Karpas-422 (cell line): ENCODE data around the gene BCL11B. TPM values are rescaled to one million over a fixed set of nuclear protein-coding genes. Genes with fewer than 3 reads are reported as not detected.

Experiments
- DNase-seq: peaks from one replicate; pipeline ENCODE4 v3.0.0-alpha.2; 2015
- H2AFZ ChIP-seq: fragments of 200-600 bp; sonication (generic); 2 replicates; pipeline ENCODE4 v1.6.1; 2014; ENCODE audit warnings: antibody characterized with exemption, low read length, mixed read lengths
- H3K27ac ChIP-seq: fragments of 200-600 bp; sonication (generic); 2 replicates; pipeline ENCODE4 v1.5.1; 2014; ENCODE audit warnings: mild to moderate bottlenecking, low read length, moderate library complexity
- H3K27me3 ChIP-seq: fragments of 200-600 bp; sonication (generic); 2 replicates; pipeline ENCODE4 v1.6.1; 2014; ENCODE audit warnings: low read length, mixed read lengths
- H3K36me3 ChIP-seq: fragments of 200-600 bp; sonication (generic); 2 replicates; pipeline ENCODE4 v1.6.1; 2014; ENCODE audit warnings: low read length, mixed read lengths; ENCODE audit not compliant: insufficient read depth
- H3K4me1 ChIP-seq: fragments of 200-600 bp; sonication (generic); 2 replicates; pipeline ENCODE4 v1.6.1; 2014; ENCODE audit warnings: mild to moderate bottlenecking, low read length, mixed read lengths
- H3K4me2 ChIP-seq: fragments of 200-600 bp; sonication (generic); 2 replicates; pipeline ENCODE4 v1.6.1; 2014; ENCODE audit warnings: low read length, low read depth, mild to moderate bottlenecking; ENCODE audit not compliant: poor library complexity, severe bottlenecking
- H3K4me3 ChIP-seq: fragments of 200-600 bp; sonication (generic); 2 replicates; pipeline ENCODE4 v1.5.1; 2014; ENCODE audit warnings: mild to moderate bottlenecking, antibody characterized with exemption, low read length, mixed read lengths
- H3K79me2 ChIP-seq: fragments of 200-600 bp; sonication (generic); 2 replicates; pipeline ENCODE4 v1.6.1; 2014; ENCODE audit warnings: mild to moderate bottlenecking, low read length, mixed read lengths
- H3K9ac ChIP-seq: fragments of 200-600 bp; sonication (generic); 2 replicates; pipeline ENCODE4 v1.6.0; 2014; ENCODE audit warnings: low read length
- H3K9me2 ChIP-seq: fragments of 200-600 bp; sonication (generic), shearing (Covaris generic); replicated peaks from 2 replicates; pipeline ENCODE4 v1.6.0; 2014; ENCODE audit warnings: mild to moderate bottlenecking, low read length, moderate library complexity; ENCODE audit not compliant: insufficient read depth
- H3K9me3 ChIP-seq: fragments of 300-700, 200-600 bp; sonication (generic); 2 replicates; pipeline ENCODE4 v1.6.1; 2014; ENCODE audit warnings: low read length, mixed read lengths
- H4K20me1 ChIP-seq: fragments of 200-600 bp; sonication (generic); 2 replicates; pipeline ENCODE4 v1.6.1; 2014; ENCODE audit warnings: mild to moderate bottlenecking, antibody characterized with exemption, low read length, low read depth; ENCODE audit not compliant: insufficient read depth
- total RNA-seq: library from RNA; depleted of rRNA; stranded (reverse); fragments of >200 nt; shearing (Covaris generic); gene quantifications from 2 replicates; pipeline ENCODE4 v1.2.3, GENCODE V29; 2014; ENCODE audit warnings: low replicate concordance

The BCL11B gene
- total RNA-seq, 1 experiment from 2014 or later = not detected

DNA sequence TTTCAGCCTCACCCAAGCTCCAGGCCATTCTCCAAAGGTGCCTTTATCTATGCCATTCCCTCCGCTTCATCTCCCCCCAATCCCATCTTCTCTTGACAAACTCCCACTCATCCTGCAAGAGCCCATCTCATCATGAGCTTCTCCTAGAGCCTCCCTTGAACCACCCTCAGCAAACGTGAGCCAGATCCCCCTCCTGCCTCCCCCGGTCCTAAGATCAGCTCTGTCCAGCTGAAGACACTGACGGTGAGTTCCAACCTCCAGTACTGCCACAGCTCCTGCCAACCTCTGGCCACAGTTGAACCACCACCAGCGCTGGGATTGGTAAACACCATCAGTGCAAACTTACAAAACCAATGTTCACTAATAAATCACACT lies 124.6 kb downstream of the BCL11B start:
- no peak overlapping the region for H3K27ac ChIP-seq
- no peaks in the 10 kb centered on the region for H3K79me2 ChIP-seq
- H3K4me3 ChIP-seq = no peak overlapping the region
- no peaks in the 10 kb centered on the region for H3K9me3 ChIP-seq
- H3K4me2 ChIP-seq = no peak overlapping the region
- H3K27me3 ChIP-seq = no peaks in the 10 kb centered on the region
- H3K36me3 ChIP-seq = no peaks in the 10 kb centered on the region
- no peaks in the 10 kb centered on the region for H3K9me2 ChIP-seq
- no peaks in the 10 kb centered on the region for H4K20me1 ChIP-seq
- no peak overlapping the region for H3K9ac ChIP-seq
- DNase-seq = no peak
- no peak overlapping the region for H2AFZ ChIP-seq
- no peaks in the 10 kb centered on the region for H3K4me1 ChIP-seq

DNA sequence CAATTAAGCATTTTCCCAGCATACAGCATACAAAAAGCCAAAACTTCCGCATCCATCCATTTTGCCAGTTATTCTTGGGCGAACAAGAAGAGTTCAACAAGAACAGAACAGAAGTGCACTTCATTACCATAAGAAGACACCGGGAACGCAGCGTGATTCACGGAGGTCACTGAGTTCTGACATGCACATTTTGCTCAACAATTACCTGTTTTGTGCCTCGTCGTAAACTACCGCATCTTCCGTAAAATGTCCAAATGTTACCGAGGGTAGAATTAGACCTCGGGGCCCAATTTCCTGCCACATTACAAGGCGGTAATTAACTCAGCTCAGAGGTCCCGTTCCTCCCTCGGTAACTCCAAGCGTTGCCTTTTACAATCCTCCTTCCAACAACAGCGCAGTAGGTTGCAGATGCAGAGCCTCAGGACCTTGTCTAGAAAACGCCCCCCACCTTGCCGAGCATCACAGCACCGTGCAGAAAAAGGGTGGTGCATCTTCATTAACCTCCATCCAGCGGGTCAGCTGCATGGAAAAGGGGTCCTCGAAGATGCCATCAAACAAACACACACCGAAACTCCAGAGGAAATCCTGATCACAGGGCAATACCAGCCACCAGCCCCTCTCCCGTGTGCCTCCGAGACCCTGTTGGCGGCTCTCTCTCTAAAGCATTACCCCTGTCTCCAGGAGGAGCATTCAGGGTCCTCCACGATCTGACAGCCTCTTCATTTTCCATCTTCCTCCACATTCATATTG lies 125.2 kb downstream of the BCL11B start:
- Histone ChIP-seq H3K27me3 (no peaks in the 10 kb centered on the region), H3K9ac (no peak overlapping the region), H3K9me2 (no peaks in the 10 kb centered on the region), H3K79me2 (no peaks in the 10 kb centered on the region), H3K4me1 (no peaks in the 10 kb centered on the region), H3K36me3 (no peaks in the 10 kb centered on the region), H2AFZ (no peak overlapping the region), H4K20me1 (no peaks in the 10 kb centered on the region), H3K4me3 (no peak overlapping the region), H3K4me2 (no peak overlapping the region), H3K9me3 (no peaks in the 10 kb centered on the region), H3K27ac (no peak overlapping the region)
- no peak for DNase-seq

DNA sequence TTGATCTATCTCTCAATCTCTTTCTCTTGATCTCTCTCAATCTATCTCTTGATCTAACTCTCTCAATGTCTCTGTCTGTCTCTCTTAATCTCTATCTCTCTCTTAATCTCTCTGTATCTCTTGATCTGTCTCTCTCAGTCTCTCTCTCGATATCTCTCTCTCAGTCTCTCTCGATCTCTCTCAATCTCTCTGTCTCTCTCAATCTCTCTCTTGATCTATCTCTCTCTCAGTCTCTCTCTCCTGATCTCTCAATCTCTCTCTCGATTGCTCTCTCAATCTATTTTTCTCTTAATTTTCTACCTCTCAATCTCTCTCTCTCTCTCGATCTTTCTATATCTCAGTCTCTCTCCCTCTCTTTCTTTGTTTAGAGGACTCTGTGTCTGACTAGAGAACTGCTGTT lies 126.7 kb downstream of the BCL11B start:
- Histone ChIP-seq H3K27me3 (no peaks in the 10 kb centered on the region), H3K4me2 (no peak overlapping the region), H3K27ac (no peak overlapping the region), H3K36me3 (no peaks in the 10 kb centered on the region), H4K20me1 (no peaks in the 10 kb centered on the region), H3K79me2 (no peaks in the 10 kb centered on the region), H3K4me1 (no peaks in the 10 kb centered on the region), H3K9me3 (no peaks in the 10 kb centered on the region), H3K9ac (no peak overlapping the region), H3K4me3 (no peak overlapping the region), H2AFZ (no peak overlapping the region), H3K9me2 (no peaks in the 10 kb centered on the region)
- no peak for DNase-seq

DNA sequence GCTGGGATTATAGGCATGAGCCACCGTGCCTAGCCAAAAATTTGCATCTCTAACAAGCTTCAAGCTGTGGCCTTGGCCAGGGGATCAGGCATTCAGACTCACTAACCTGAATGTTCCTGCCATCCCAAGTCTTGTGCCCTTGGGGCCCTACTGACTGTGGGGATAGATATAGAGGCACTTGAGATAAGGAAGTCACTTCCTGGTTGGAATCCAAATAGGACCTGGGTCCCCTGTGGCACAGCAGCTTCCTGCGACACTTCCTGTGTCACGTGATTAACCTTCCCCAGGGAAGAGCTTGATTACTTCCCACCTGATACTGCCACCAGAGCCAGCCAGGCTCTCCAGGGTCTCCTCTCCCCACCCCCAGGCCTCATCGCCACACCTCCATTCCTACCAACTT lies 128.2 kb downstream of the BCL11B start:
- no peak overlapping the region for H3K27ac ChIP-seq
- H3K79me2 ChIP-seq = no peaks in the 10 kb centered on the region
- H3K9me3 ChIP-seq = no peaks in the 10 kb centered on the region
- no peaks in the 10 kb centered on the region for H3K27me3 ChIP-seq
- H3K36me3 ChIP-seq = no peaks in the 10 kb centered on the region
- no peaks in the 10 kb centered on the region for H3K9me2 ChIP-seq
- no peak overlapping the region for H3K9ac ChIP-seq
- no peak overlapping the region for H3K4me3 ChIP-seq
- H3K4me1 ChIP-seq = no peaks in the 10 kb centered on the region
- H4K20me1 ChIP-seq = no peaks in the 10 kb centered on the region
- H2AFZ ChIP-seq = no peak overlapping the region
- H3K4me2 ChIP-seq = no peak overlapping the region
- DNase-seq = no peak

DNA sequence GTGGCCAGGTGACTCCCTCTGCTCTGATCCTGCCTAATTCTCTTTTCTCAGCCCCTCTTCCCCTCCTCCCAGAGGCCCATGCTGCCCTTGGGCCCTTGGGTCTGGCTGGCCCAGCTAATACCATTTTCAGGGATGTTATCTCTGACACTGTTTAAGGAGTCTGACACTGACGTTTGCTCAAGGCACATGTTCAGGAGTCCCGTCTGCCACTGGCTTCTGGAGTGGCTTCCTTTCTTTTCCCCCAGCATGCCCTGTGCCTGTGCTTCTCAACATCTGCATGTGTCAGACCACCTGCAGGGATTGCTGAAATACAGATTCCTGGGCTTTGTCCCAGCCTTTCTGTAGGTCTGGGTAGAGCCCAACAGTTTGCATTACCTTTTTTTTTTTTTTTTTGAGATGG lies 128.9 kb downstream of the BCL11B start:
- H2AFZ ChIP-seq = no peak overlapping the region
- no peak overlapping the region for H3K4me2 ChIP-seq
- no peaks in the 10 kb centered on the region for H3K9me3 ChIP-seq
- no peaks in the 10 kb centered on the region for H4K20me1 ChIP-seq
- no peaks in the 10 kb centered on the region for H3K36me3 ChIP-seq
- H3K4me1 ChIP-seq = no peaks in the 10 kb centered on the region
- DNase-seq = no peak
- H3K4me3 ChIP-seq = no peak overlapping the region
- no peak overlapping the region for H3K9ac ChIP-seq
- no peaks in the 10 kb centered on the region for H3K79me2 ChIP-seq
- H3K9me2 ChIP-seq = no peaks in the 10 kb centered on the region
- no peaks in the 10 kb centered on the region for H3K27me3 ChIP-seq
- no peak overlapping the region for H3K27ac ChIP-seq

DNA sequence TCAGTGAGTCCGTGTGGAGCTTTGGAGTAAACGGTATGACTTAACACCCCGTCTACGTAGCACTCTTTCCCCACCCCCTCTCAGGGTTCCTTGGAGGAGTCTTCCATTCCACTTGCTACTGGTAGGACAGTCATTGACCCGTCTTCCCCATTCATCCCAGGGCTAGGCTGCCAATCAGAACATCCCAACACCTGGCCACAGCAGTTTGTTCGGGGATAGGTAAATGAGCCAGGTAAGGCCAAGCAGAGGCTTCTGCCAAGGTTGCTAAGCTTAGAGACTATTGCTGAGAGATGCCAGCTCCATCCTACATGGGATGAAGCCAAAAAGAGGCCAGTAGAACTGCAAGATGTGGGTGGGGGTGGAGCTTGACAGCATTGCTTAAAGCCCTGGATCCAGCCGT lies 130.8 kb downstream of the BCL11B start:
- H3K9me3 ChIP-seq = no peaks in the 10 kb centered on the region
- DNase-seq = no peak
- H3K27me3 ChIP-seq = no peaks in the 10 kb centered on the region

DNA sequence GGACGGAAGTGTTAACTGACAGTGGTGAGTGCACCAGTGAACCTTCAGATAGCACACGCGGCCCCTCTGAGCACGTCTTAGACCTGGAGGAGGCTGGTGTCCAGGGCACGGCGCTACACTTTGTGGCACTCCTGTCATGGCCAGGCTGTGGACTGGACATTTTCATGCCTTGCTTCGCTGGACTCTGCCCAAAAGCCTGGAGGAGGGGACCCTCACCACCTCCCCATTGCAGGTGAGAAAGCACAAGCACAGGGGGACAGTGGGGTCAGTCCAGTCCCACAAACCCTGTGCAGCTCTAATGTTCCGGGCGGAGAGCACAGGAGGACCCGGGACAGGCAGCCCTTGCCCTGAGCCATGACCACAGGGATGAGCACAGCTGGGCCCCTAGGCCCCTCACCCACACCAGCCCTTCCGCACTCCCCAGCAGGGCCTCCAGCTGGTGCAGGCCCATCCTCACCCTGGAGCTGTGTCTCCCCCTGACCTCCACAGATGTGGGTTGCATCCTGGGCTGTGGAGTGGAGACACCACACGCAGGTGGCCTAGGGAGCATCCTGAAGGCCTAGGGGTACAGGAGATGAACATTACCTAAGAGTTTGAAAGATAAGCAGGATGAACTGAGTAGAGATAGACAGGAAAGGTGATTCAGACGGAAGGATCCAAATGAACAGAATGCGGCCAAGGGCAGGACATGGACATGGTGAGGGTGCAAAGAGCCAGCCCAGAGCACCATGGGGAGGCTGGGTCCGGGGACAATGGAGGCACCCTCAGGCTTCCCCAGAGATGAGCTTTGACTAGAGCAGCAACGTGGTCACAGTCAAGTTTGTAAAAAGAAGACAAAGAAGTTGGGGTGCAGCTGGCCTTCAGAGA lies 132.8 kb downstream of the BCL11B start:
- DNase-seq = no peak
- Histone ChIP-seq H4K20me1 (no peaks in the 10 kb centered on the region), H3K9me3 (no peaks in the 10 kb centered on the region), H2AFZ (no peak overlapping the region), H3K79me2 (no peaks in the 10 kb centered on the region), H3K27ac (no peak overlapping the region), H3K4me1 (no peaks in the 10 kb centered on the region), H3K4me2 (no peak overlapping the region), H3K4me3 (no peak overlapping the region), H3K9me2 (no peaks in the 10 kb centered on the region), H3K27me3 (no peaks in the 10 kb centered on the region), H3K9ac (no peak overlapping the region), H3K36me3 (no peaks in the 10 kb centered on the region)

More for the DNA sequence above, 130.8 kb downstream of the BCL11B start:
- Histone ChIP-seq H3K27ac (no peak overlapping the region), H4K20me1 (no peaks in the 10 kb centered on the region), H3K4me1 (no peaks in the 10 kb centered on the region), H3K79me2 (no peaks in the 10 kb centered on the region), H3K4me2 (no peak overlapping the region), H3K4me3 (no peak overlapping the region), H3K36me3 (no peaks in the 10 kb centered on the region), H2AFZ (no peak overlapping the region), H3K9ac (no peak overlapping the region), H3K9me2 (no peaks in the 10 kb centered on the region)

DNA sequence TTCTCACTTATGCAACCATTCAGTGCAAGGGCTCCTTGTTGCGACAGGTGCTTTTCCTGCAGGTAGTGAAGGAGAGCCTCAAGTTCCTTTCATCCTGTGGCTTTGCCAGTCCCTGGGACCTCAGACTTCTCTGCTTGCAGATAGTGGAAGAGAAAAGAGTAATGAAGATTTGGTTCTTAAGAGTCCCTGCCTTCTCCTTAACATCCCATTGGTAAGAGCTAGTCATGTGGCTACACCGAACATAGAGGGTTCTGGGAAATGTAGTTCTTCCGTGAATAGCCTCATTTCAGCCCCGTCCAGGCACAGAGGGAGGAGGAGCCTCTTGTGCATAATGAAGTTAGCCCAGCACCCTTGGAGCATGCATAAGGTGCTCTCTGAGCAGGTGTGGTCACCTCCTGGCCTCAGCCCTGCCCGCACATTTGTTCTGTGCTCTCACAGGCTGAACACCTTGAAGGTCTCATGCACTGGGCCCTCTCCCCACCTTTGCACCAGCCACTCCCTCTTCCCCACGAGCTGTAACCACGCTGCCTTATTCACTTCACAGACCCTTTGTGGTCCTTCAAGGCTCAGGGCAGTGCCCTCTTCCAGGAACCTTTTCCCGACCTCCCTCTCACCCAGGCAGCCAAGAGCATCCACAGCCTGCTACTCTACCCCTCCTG lies 134.0 kb downstream of the BCL11B start:
- peak; percentile 72 for DNase-seq
- Histone ChIP-seq H2AFZ (no peak overlapping the region), H3K9ac (no peak overlapping the region), H3K36me3 (no peaks in the 10 kb centered on the region), H3K27ac (no peak overlapping the region), H4K20me1 (no peaks in the 10 kb centered on the region), H3K9me2 (no peaks in the 10 kb centered on the region), H3K27me3 (no peaks in the 10 kb centered on the region), H3K4me3 (no peak overlapping the region), H3K4me2 (no peak overlapping the region), H3K4me1 (no peaks in the 10 kb centered on the region), H3K9me3 (no peaks in the 10 kb centered on the region), H3K79me2 (no peaks in the 10 kb centered on the region)
